Lung (tissue), 12 donors: ENCODE results near the gene ERCC3. TPM values are rescaled to one million over a fixed set of nuclear protein-coding genes. Genes with fewer than 3 reads are reported as not detected.
"Not testable (repeated sequence)": the region's sequence is repeated elsewhere in the genome, so short reads cannot be mapped to it uniquely, and the experiment has no call there.

ENCODE experiments used
- ATAC-seq: fragments of 200-7000 bp; cut with Tn5 transposase; one replicate; pipeline ENCODE4 v1.9.1; 2020; ENCODE audit warnings: moderate number of reproducible peaks; ENCODE audit not compliant: insufficient read depth, low FRiP score
- DNase-seq, 3 donors: peaks; one replicate each; pipeline ENCODE4 v3.0.0-alpha.2; 2013 to 2017
- H3K27ac ChIP-seq, 2 donors: one replicate each; pipeline ENCODE4 v1.5.1; 2013; ENCODE audit warnings: mild to moderate bottlenecking in 2 of 2, moderate library complexity in 2 of 2, control low read depth in 1 of 2, inconsistent platforms in 1 of 2, low read depth in 1 of 2, low read length in 1 of 2
- H3K27me3 ChIP-seq, 3 donors: one replicate each; pipeline ENCODE4 v1.5.1; 2013; ENCODE audit warnings: low read length in 2 of 3; ENCODE audit not compliant: control insufficient read depth in 3 of 3, insufficient read depth in 3 of 3
- H3K36me3 ChIP-seq, 4 donors: one replicate each; pipeline ENCODE4 v1.5.1; 2013; ENCODE audit warnings: low read length in 4 of 4, mild to moderate bottlenecking in 1 of 4, moderate library complexity in 1 of 4; ENCODE audit not compliant: control insufficient read depth in 4 of 4, insufficient read depth in 4 of 4
- H3K4me1 ChIP-seq, 5 donors: one replicate each; pipeline ENCODE4 v1.5.1; 2013; ENCODE audit warnings: low read length in 5 of 5, mild to moderate bottlenecking in 2 of 5, moderate library complexity in 1 of 5; ENCODE audit not compliant: control insufficient read depth in 5 of 5, insufficient read depth in 5 of 5
- H3K4me3 ChIP-seq: one replicate; pipeline ENCODE4 v1.5.1; 2013; ENCODE audit warnings: mild to moderate bottlenecking, control low read depth, moderate library complexity
- H3K9ac ChIP-seq, 2 donors: one replicate each; pipeline ENCODE4 v1.5.1; 2013; ENCODE audit warnings: low read length in 2 of 2, control low read depth in 1 of 2; ENCODE audit not compliant: insufficient read depth in 1 of 2
- H3K9me3 ChIP-seq, 4 donors: one replicate each; pipeline ENCODE4 v1.5.1; 2013; ENCODE audit warnings: low read length in 3 of 4, mild to moderate bottlenecking in 1 of 4, moderate library complexity in 1 of 4; ENCODE audit not compliant: control insufficient read depth in 4 of 4, insufficient read depth in 3 of 4
- CTCF ChIP-seq: IDR thresholded peaks from 2 replicates; pipeline ENCODE4 v1.5.1; 2012; ENCODE audit warnings: mild to moderate bottlenecking; ENCODE audit errors: control extremely low read depth, extremely low read depth
- WGBS, 2 donors: extraction: QIAGEN DNeasy Blood & Tissue Kit; methylation state at CpG; one replicate each; pipeline ENCODE4 v1.1.7; 2013; 5-methylcytosine and 5-hydroxymethylcytosine counted together
- polyA plus RNA-seq, 2 donors: library from polyadenylated mRNA; stranded (reverse); fragments of 200-250 nt; gene quantifications; one replicate each; pipeline ENCODE4 v1.2.1, GENCODE V29; 2013
- total RNA-seq, 2 donors: library from RNA; depleted of rRNA in 1 of 2; stranded (reverse); fragments of >200 nt in 1 of 2; gene quantifications; one replicate each; pipeline ENCODE4 v1.2.1, GENCODE V29; 2014 to 2021
- donor health status: control.
- donor health status: control.
- donor health status: Bipolar disorder and iron deficiency.
- donor health status: healthy.
- donor health status: DM: yes; HTN: yes; CAD: no.

Gene ERCC3
- total and polyA plus RNA-seq, 4 donors = 18.2 to 60.3 (median 33.3) TPM

DNA sequence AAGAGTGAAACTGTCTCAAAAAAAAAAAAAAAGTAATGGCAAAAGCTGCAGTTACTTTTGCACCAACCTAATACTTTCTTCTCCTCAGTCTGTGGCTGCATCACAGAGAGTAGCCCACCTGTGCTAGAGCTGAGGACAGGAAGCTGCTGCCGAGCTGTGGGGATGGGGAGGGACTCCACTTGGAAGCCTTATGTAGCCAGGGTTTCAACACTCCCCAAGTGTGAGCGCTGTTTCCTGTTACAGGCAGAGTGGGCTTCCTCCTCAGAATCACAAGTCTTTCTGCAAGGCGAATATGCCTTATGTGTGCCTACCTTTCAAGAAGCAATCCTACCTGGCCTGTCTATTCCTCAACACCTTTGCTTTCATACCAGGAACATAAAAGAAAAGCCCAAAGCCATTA, 37.6 kb downstream of the ERCC3 start:
- DNase-seq (no peak), ATAC-seq (no peak)
- 32 to 84% methylated on average over 3 of the region's 3 CpGs for WGBS, 2 donors
- no peak for TF ChIP-seq CTCF
- Histone ChIP-seq H3K27me3 (no peaks in the 10 kb centered on the region), H3K4me1 (peaks cover 0 to 3% (median 0%) of the 10 kb centered on the region in 5 donors), H3K9ac (no peak overlapping the region), H3K4me3 (no peak overlapping the region), H3K9me3 (no peaks in the 10 kb centered on the region), H3K27ac (no peak overlapping the region), H3K36me3 (peaks cover 31 to 46% (median 35%) of the 10 kb centered on the region in 4 donors)

- H3K9me3 ChIP-seq = no peaks in the 10 kb centered on the region
- no peak for TF ChIP-seq CTCF
- no peak overlapping the region for H3K4me3 ChIP-seq
- no peak overlapping the region for H3K27ac ChIP-seq
- no peaks in the 10 kb centered on the region for H3K27me3 ChIP-seq
- no peak overlapping the region for H3K9ac ChIP-seq
- no peak for DNase-seq
- H3K4me1 ChIP-seq = peaks cover 0 to 3% (median 0%) of the 10 kb centered on the region in 5 donors
- no peak for ATAC-seq
- WGBS, 2 donors = 98 to 100% methylated on average over 6 of the region's 6 CpGs
- peaks cover 25 to 39% (median 28%) of the 10 kb centered on the region in 4 donors for H3K36me3 ChIP-seq
Observed at GRCh38 chr2:127255721-127256120, 38.2 kb downstream of the ERCC3 start.

DNA sequence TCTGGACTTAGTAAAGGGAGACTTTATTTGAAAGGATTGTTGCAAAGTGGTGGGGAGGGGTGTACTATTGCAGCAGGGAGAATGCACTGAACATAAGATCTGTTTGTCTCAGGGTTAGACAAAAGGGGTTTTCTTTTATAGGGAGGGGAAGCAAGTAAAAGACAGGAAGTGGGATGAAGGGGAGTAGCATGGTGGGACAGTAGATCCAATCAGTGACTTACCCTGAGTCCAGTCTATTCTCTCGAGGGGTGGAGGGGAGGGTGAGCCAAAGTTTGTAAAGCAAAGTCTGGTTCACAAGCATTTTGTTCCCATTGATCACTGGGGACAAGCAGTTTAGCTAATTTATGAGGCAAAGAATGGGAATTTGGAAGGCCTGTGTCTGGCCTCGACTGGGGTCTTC, 38.8 kb downstream of the ERCC3 start:
- H3K27ac ChIP-seq = no peak overlapping the region
- no peak for TF ChIP-seq CTCF
- DNase-seq = no peak
- H3K9me3 ChIP-seq = no peaks in the 10 kb centered on the region
- H3K4me3 ChIP-seq = no peak overlapping the region
- no peak overlapping the region for H3K9ac ChIP-seq
- H3K27me3 ChIP-seq = no peaks in the 10 kb centered on the region
- 81 to 85% methylated on average over 2 of the region's 2 CpGs for WGBS, 2 donors
- H3K36me3 ChIP-seq = peaks cover 21 to 34% (median 26%) of the 10 kb centered on the region in 4 donors
- H3K4me1 ChIP-seq = peaks cover 0 to 3% (median 0%) of the 10 kb centered on the region in 5 donors
- no peak for ATAC-seq

GRCh38 chr2:127254386-127254981, 39.5 kb downstream of the ERCC3 start:
- 75 to 89% methylated on average over 7 of the region's 7 CpGs for WGBS, 2 donors
- Histone ChIP-seq H3K4me3 (no peak overlapping the region), H3K9ac (no peak overlapping the region), H3K36me3 (peaks cover 18 to 28% (median 21%) of the 10 kb centered on the region in 4 donors), H3K4me1 (no peaks in the 10 kb centered on the region), H3K9me3 (no peaks in the 10 kb centered on the region), H3K27me3 (no peaks in the 10 kb centered on the region), H3K27ac (no peak overlapping the region)
- no peak for DNase-seq
- ATAC-seq = no peak
- no peak for TF ChIP-seq CTCF

- not testable (repeated sequence) for ATAC-seq, H3K9me3 ChIP-seq, DNase-seq, H3K36me3 ChIP-seq, H3K4me1 ChIP-seq, H3K4me3 ChIP-seq, H3K27ac ChIP-seq, H3K9ac ChIP-seq, H3K27me3 ChIP-seq
- 35 to 39% methylated on average over 2 of the region's 2 CpGs for WGBS, 2 donors
Observed at GRCh38 chr2:127241184-127241583, 52.8 kb downstream of the ERCC3 start.
